PFSK-1 (cell line): ENCODE results near the gene RBP3.

Experiments
- FOXP2 ChIP-seq: optimal IDR thresholded peaks from 2 replicates; pipeline ENCODE3; 2011; ENCODE audit warnings: borderline replicate concordance, control low read depth, inconsistent platforms; ENCODE audit not compliant: insufficient read depth; ENCODE audit errors: extremely low read length, extremely low read depth
- POLR2AphosphoS5 ChIP-seq: IDR thresholded peaks from 2 replicates; pipeline ENCODE4 v1.6.1; 2012; ENCODE audit warnings: low read depth, mild to moderate bottlenecking, control low read depth, low read length, moderate library complexity
- REST ChIP-seq, 2 experiments: IDR thresholded peaks; 2 replicates each; pipeline versions ENCODE4 v1.6.1 to v1.8.0; 2011 to 2012; ENCODE audit warnings: low read depth in 2 of 2, low read length in 2 of 2, control low read depth in 1 of 2, inconsistent platforms in 1 of 2, mild to moderate bottlenecking in 1 of 2, moderate library complexity in 1 of 2; ENCODE audit not compliant: insufficient read depth in 1 of 2
- SIN3A ChIP-seq: IDR thresholded peaks from 2 replicates; pipeline ENCODE4 v1.6.1; 2012; ENCODE audit warnings: mild to moderate bottlenecking, low read length, moderate library complexity, borderline replicate concordance; ENCODE audit not compliant: insufficient read depth
- TAF1 ChIP-seq: IDR thresholded peaks from 2 replicates; pipeline ENCODE4 v1.6.1; 2012; ENCODE audit warnings: low read length, control low read depth, borderline replicate concordance; ENCODE audit not compliant: insufficient read depth

The RBP3 gene

GRCh38 chr10:47354900-47355299 is 6.7 kb downstream of the RBP3 start:
- TF ChIP-seq REST (IDR thresholded peaks at IDR 0.05; ENCODE audit: insufficient read depth in 1 of 2, low read depth in 2 of 2, low read length in 2 of 2) (no peak), SIN3A (no peak), POLR2AphosphoS5 (no peak), TAF1 (no peak), FOXP2 (no peak)

- TF ChIP-seq POLR2AphosphoS5 (no peak), SIN3A (no peak), REST (IDR thresholded peaks at IDR 0.05; ENCODE audit: insufficient read depth in 1 of 2, low read depth in 2 of 2, low read length in 2 of 2) (no peak), FOXP2 (no peak), TAF1 (no peak)
These were observed 8.5 kb downstream of the RBP3 start for GRCh38 chr10:47356708-47357107.

GRCh38 chr10:47357131-47357582 is 9.0 kb downstream of the RBP3 start:
- no peak for TF ChIP-seq TAF1
- TF ChIP-seq REST (IDR thresholded peaks at IDR 0.05; ENCODE audit: insufficient read depth in 1 of 2, low read depth in 2 of 2, low read length in 2 of 2): no peak
- TF ChIP-seq FOXP2: no peak
- no peak for TF ChIP-seq SIN3A
- no peak for TF ChIP-seq POLR2AphosphoS5

GRCh38 chr10:47357911-47358310 is 9.7 kb downstream of the RBP3 start:
- TF ChIP-seq REST (IDR thresholded peaks at IDR 0.05; ENCODE audit: insufficient read depth in 1 of 2, low read depth in 2 of 2, low read length in 2 of 2): no peak
- no peak for TF ChIP-seq FOXP2
- TF ChIP-seq POLR2AphosphoS5: no peak
- no peak for TF ChIP-seq TAF1
- TF ChIP-seq SIN3A: no peak

GRCh38 chr10:47358457-47358856 is 10.3 kb downstream of the RBP3 start:
- TF ChIP-seq TAF1 (no peak), SIN3A (no peak), REST (IDR thresholded peaks at IDR 0.05; ENCODE audit: insufficient read depth in 1 of 2, low read depth in 2 of 2, low read length in 2 of 2) (no peak), FOXP2 (no peak), POLR2AphosphoS5 (no peak)
